GM12892 (cell line): ENCODE data around the gene STIM2.

Experiments
- POLR2A ChIP-seq: IDR thresholded peaks from 2 replicates; pipeline ENCODE4 v1.6.1; 2011; ENCODE audit warnings: low read depth, low read length, control low read depth
- POLR2AphosphoS5 ChIP-seq: IDR thresholded peaks from 2 replicates; pipeline ENCODE4 v1.6.1; 2011; ENCODE audit warnings: low read depth, low read length, control low read depth
- TAF1 ChIP-seq: IDR thresholded peaks from 2 replicates; pipeline ENCODE4 v1.6.1; 2011; ENCODE audit warnings: low read depth, mild to moderate bottlenecking, control low read depth, low read length, borderline replicate concordance

DNA sequence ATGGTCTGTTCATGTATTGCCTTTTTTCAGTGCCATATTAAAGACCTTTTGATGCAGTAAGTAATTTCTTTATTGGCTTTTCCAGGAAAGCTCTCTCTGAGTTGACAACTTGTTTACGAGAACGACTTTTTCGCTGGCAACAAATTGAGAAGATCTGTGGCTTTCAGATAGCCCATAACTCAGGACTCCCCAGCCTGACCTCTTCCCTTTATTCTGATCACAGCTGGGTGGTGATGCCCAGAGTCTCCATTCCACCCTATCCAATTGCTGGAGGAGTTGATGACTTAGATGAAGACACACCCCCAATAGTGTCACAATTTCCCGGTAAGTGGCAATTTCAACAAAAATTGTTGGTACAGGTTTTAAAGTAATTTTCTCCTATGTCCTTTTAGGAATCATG, 148.0 kb downstream of the STIM2 start:
- TF ChIP-seq POLR2AphosphoS5 (no peak), POLR2A (no peak), TAF1 (no peak)
